ENCODE results near the gene NACAD.

DNA sequence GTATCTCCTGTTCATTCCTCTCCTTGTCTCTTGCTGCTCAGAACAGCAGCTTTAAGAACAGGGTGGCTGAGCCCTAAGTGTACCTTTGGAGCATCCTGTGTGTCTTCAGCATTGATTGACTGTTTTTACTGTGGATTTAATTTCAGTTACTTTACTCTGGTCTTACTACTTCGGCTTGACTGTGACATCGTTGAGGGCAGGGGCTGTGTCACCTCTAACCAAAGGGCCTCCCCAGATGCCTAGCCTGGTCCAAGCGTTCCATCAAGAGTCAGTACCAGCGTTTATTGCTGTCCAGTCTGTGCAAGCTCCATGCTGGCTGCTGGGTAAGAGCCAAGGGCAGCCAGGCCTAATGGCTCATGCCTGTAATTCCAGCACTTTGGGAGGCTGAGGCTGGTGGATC, 56.3 kb downstream of the NACAD start:
- TF ChIP-seq EP300 (IDR thresholded peaks at IDR 0.05) (no peak), ELK1 (IDR thresholded peaks at IDR 0.05; ENCODE audit: low read depth, low read length) (no peak), JUN (IDR thresholded peaks at IDR 0.05) (no peak), USF2 (IDR thresholded peaks at IDR 0.05) (no peak), HDAC2 (IDR thresholded peaks at IDR 0.05) (no peak)
- TF ChIP-seq, protein P1, sequence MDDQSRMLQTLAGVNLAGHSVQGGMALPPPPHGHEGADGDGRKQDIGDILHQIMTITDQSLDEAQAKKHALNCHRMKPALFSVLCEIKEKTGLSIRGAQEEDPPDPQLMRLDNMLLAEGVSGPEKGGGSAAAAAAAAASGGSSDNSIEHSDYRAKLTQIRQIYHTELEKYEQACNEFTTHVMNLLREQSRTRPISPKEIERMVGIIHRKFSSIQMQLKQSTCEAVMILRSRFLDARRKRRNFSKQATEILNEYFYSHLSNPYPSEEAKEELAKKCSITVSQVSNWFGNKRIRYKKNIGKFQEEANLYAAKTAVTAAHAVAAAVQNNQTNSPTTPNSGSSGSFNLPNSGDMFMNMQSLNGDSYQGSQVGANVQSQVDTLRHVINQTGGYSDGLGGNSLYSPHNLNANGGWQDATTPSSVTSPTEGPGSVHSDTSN (IDR thresholded peaks at IDR 0.05) = no peak
- TF ChIP-seq, protein P2, sequence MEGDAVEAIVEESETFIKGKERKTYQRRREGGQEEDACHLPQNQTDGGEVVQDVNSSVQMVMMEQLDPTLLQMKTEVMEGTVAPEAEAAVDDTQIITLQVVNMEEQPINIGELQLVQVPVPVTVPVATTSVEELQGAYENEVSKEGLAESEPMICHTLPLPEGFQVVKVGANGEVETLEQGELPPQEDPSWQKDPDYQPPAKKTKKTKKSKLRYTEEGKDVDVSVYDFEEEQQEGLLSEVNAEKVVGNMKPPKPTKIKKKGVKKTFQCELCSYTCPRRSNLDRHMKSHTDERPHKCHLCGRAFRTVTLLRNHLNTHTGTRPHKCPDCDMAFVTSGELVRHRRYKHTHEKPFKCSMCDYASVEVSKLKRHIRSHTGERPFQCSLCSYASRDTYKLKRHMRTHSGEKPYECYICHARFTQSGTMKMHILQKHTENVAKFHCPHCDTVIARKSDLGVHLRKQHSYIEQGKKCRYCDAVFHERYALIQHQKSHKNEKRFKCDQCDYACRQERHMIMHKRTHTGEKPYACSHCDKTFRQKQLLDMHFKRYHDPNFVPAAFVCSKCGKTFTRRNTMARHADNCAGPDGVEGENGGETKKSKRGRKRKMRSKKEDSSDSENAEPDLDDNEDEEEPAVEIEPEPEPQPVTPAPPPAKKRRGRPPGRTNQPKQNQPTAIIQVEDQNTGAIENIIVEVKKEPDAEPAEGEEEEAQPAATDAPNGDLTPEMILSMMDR (IDR thresholded peaks at IDR 0.05) = no peak
